ENCODE data around the gene DTNA. TPM values are rescaled to one million over a fixed set of nuclear protein-coding genes. Genes with fewer than 3 reads are reported as not detected.

DTNA gene
- total RNA-seq, 1 experiment from 2014 or later, result 9.6 TPM

GRCh38 chr18:34893239-34893638 lies 183.1 kb downstream of the DTNA start:
- ATAC-seq (no peak), DNase-seq (ENCODE audit: low read depth, low spot score) (no peak)
- Histone ChIP-seq H3K4me1 (ENCODE audit: control insufficient read depth in 1 of 2, insufficient read depth in 2 of 2, low read length in 2 of 2) (no peaks in the 10 kb centered on the region), H3K9me3 (ENCODE audit: control insufficient read depth in 1 of 2, insufficient read depth in 1 of 2, low read depth in 1 of 2, low read length in 2 of 2) (no peaks in the 10 kb centered on the region), H3K9ac (ENCODE audit: low read length) (no peak overlapping the region), H3K79me2 (ENCODE audit: insufficient read depth, low read length) (no peaks in the 10 kb centered on the region), H3K9me2 (ENCODE audit: insufficient read depth) (no peaks in the 10 kb centered on the region), H3K4me2 (ENCODE audit: low read length) (no peak overlapping the region), H3K27ac (ENCODE audit: low read depth, low read length) (no peak overlapping the region), H3K4me3 (replicated peaks in 1 of 2; ENCODE audit: low read depth in 1 of 2, low read length in 2 of 2) (no peak overlapping the region), H3K27me3 (ENCODE audit: insufficient read depth, low read length) (no peaks in the 10 kb centered on the region), H2AFZ (ENCODE audit: low read depth, low read length, poor library complexity, severe bottlenecking) (no peak overlapping the region), H4K20me1 (ENCODE audit: insufficient read depth) (no peaks in the 10 kb centered on the region), H3K36me3 (ENCODE audit: control insufficient read depth in 1 of 2, insufficient read depth in 2 of 2, low read length in 2 of 2) (no peaks in the 10 kb centered on the region)
- BruUV-seq (replicated peaks), result no TSS peak
- intact Hi-C loops (cut with micrococcal nuclease), result no loop called here
- ChIA-PET RAD21 (ENCODE audit: low non-redundant PET in 1 of 2, low total read pairs in 2 of 2, uncharacterized antibody in 2 of 2, unreplicated experiment in 2 of 2) (no interaction called here), POLR2A (no interaction called here), CTCF (no interaction called here)
- TF ChIP-seq CBX3 (IDR thresholded peaks at IDR 0.05; ENCODE audit: low read depth) (no peak), POLR2A (IDR thresholded peaks at IDR 0.05; ENCODE audit: borderline replicate concordance, extremely low read depth, insufficient read depth, insufficient read length) (no peak)

DNA sequence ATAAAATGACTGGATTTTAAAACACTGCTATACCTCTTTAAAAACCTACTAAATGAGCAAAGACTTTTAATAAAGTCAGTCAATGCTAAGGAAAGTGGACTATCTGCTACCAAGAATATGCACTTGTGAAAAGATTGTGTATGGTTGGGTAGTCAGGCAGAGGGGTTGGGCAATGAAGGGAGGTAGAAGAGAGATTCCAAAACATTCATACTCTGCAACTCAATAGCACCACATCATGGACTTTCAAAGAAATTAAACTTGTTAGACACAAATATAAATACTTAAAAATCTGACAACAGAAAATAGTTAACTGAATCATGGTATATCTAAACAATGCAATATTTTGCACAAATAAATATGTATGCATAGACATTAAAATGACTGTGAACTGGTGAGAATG lies 191.2 kb downstream of the DTNA start:
- ChIA-PET RAD21 (ENCODE audit: low non-redundant PET in 1 of 2, low total read pairs in 2 of 2, uncharacterized antibody in 2 of 2, unreplicated experiment in 2 of 2) (no interaction called here), CTCF (no interaction called here), POLR2A (no interaction called here)
- Histone ChIP-seq H2AFZ (ENCODE audit: low read depth, low read length, poor library complexity, severe bottlenecking) (no peak overlapping the region), H3K9me3 (ENCODE audit: control insufficient read depth in 1 of 2, insufficient read depth in 1 of 2, low read depth in 1 of 2, low read length in 2 of 2) (no peaks in the 10 kb centered on the region), H3K4me3 (replicated peaks in 1 of 2; ENCODE audit: low read depth in 1 of 2, low read length in 2 of 2) (no peak overlapping the region), H3K27me3 (ENCODE audit: insufficient read depth, low read length) (no peaks in the 10 kb centered on the region), H3K4me2 (ENCODE audit: low read length) (no peak overlapping the region), H3K79me2 (ENCODE audit: insufficient read depth, low read length) (no peaks in the 10 kb centered on the region), H3K9ac (ENCODE audit: low read length) (no peak overlapping the region), H3K4me1 (ENCODE audit: control insufficient read depth in 1 of 2, insufficient read depth in 2 of 2, low read length in 2 of 2) (no peaks in the 10 kb centered on the region), H3K36me3 (ENCODE audit: control insufficient read depth in 1 of 2, insufficient read depth in 2 of 2, low read length in 2 of 2) (no peaks in the 10 kb centered on the region), H4K20me1 (ENCODE audit: insufficient read depth) (no peaks in the 10 kb centered on the region), H3K9me2 (ENCODE audit: insufficient read depth) (no peaks in the 10 kb centered on the region), H3K27ac (ENCODE audit: low read depth, low read length) (no peak overlapping the region)
- ATAC-seq, result peak; percentile 59
- BruUV-seq (replicated peaks), result no TSS peak
- TF ChIP-seq CEBPB (IDR thresholded peaks at IDR 0.05; ENCODE audit: low read depth) (no peak), ELF1 (IDR thresholded peaks at IDR 0.05; ENCODE audit: borderline replicate concordance, low read depth) (no peak), SP1 (IDR thresholded peaks at IDR 0.05; ENCODE audit: low read depth) (no peak), RAD21 (IDR thresholded peaks at IDR 0.05; ENCODE audit: low read depth) (peak; percentile 35; the same call in 1 of the 2 replicates)
- TF ChIP-seq, protein P1, sequence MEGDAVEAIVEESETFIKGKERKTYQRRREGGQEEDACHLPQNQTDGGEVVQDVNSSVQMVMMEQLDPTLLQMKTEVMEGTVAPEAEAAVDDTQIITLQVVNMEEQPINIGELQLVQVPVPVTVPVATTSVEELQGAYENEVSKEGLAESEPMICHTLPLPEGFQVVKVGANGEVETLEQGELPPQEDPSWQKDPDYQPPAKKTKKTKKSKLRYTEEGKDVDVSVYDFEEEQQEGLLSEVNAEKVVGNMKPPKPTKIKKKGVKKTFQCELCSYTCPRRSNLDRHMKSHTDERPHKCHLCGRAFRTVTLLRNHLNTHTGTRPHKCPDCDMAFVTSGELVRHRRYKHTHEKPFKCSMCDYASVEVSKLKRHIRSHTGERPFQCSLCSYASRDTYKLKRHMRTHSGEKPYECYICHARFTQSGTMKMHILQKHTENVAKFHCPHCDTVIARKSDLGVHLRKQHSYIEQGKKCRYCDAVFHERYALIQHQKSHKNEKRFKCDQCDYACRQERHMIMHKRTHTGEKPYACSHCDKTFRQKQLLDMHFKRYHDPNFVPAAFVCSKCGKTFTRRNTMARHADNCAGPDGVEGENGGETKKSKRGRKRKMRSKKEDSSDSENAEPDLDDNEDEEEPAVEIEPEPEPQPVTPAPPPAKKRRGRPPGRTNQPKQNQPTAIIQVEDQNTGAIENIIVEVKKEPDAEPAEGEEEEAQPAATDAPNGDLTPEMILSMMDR (IDR thresholded peaks at IDR 0.05 in 2 of 3, conservative IDR thresholded peaks at IDR 0.05 in 1 of 3; ENCODE audit: borderline replicate concordance in 1 of 3, insufficient read depth in 1 of 3, low read depth in 2 of 3, low read length in 2 of 3), result peak in 2 of 3 experiments; percentile 7 to 14; a peak in 2 of 6 replicates
- DNase-seq (ENCODE audit: low read depth, low spot score), result no peak
- intact Hi-C loops (cut with micrococcal nuclease), result no loop called here

All from HCT116 (cell line).